IMR-90 (cell line): ENCODE data around the gene MYO9B. TPM values are rescaled to one million over a fixed set of nuclear protein-coding genes. Genes with fewer than 3 reads are reported as not detected.

Experiments
- ATAC-seq: fragments of 200-7000 bp; cut with Tn5 transposase; 2 replicates; pipeline ENCODE4 v1.9.1; 2020; ENCODE audit warnings: low read depth, mild to moderate bottlenecking, moderate library complexity
- BruUV-seq: library from RNA; stranded (reverse); fragments of 400-500 nt; replicated peaks from 2 replicates; lab custom pipeline; 2021; lab: Mats Ljungman, UMichigan
- CTCF ChIA-PET: fragments of 300-600 bp; formaldehyde crosslinking; extraction: SDS; loops from one replicate; lab custom pipeline; 2021; ENCODE audit warnings: antibody characterized with exemption; lab: Yijun Ruan, JAX
- POLR2A ChIA-PET: fragments of 300-600 bp; sonication (Branson Sonifier 250); formaldehyde crosslinking; loops from one replicate; lab custom pipeline; 2022; ENCODE audit warnings: antibody characterized with exemption; ENCODE audit not compliant: unreplicated experiment; lab: Charles Lee
- DNase-seq: peaks from one replicate; pipeline ENCODE4 v3.0.0; 2013
- H2AFZ ChIP-seq: replicated peaks from 2 replicates; pipeline ENCODE3; 2013; ENCODE audit warnings: low read length, mild to moderate bottlenecking; ENCODE audit not compliant: poor library complexity
- H2AK5ac ChIP-seq: 2 replicates; pipeline ENCODE4 v1.6.1; 2013; ENCODE audit warnings: low read depth, low read length, inconsistent platforms
- H2AK9ac ChIP-seq: replicated peaks from 2 replicates; pipeline ENCODE3; 2013; ENCODE audit warnings: mild to moderate bottlenecking, low read depth, low read length, moderate library complexity; ENCODE audit not compliant: poor library complexity
- H2BK120ac ChIP-seq: 2 replicates; pipeline ENCODE4 v1.6.1; 2013; ENCODE audit warnings: low read depth, low read length, inconsistent platforms
- H2BK15ac ChIP-seq: 3 replicates; pipeline ENCODE4 v1.6.1; 2013; ENCODE audit warnings: low read depth, low read length, inconsistent platforms
- H2BK20ac ChIP-seq: 2 replicates; pipeline ENCODE4 v1.6.1; 2013; ENCODE audit warnings: low read depth, mild to moderate bottlenecking, inconsistent platforms, low read length, moderate library complexity
- H2BK5ac ChIP-seq: 2 replicates; pipeline ENCODE4 v1.6.1; 2013; ENCODE audit warnings: mild to moderate bottlenecking, low read depth, low read length, inconsistent platforms; ENCODE audit not compliant: poor library complexity, severe bottlenecking
- H3K14ac ChIP-seq: replicated peaks from 2 replicates; pipeline ENCODE4 v1.6.1; 2013; ENCODE audit warnings: low read depth, low read length, inconsistent platforms
- H3K18ac ChIP-seq: 2 replicates; pipeline ENCODE4 v1.6.1; 2013; ENCODE audit warnings: low read depth, low read length, control low read depth
- H3K23ac ChIP-seq: 2 replicates; pipeline ENCODE4 v1.6.1; 2013; ENCODE audit warnings: low read depth, low read length, inconsistent platforms
- H3K27ac ChIP-seq: 2 replicates; pipeline ENCODE4 v1.5.1; 2013; ENCODE audit warnings: mild to moderate bottlenecking, control low read depth, low read length; ENCODE audit not compliant: insufficient read depth
- H3K27me3 ChIP-seq: 2 replicates; pipeline ENCODE4 v1.6.1; 2013; ENCODE audit warnings: low read length; ENCODE audit not compliant: control insufficient read depth, insufficient read depth
- H3K36me3 ChIP-seq: 2 replicates; pipeline ENCODE4 v1.6.1; 2013; ENCODE audit warnings: low read length, mixed read lengths; ENCODE audit not compliant: control insufficient read depth, insufficient read depth
- H3K4ac ChIP-seq: 2 replicates; pipeline ENCODE4 v1.6.1; 2013; ENCODE audit warnings: low read depth, low read length, inconsistent platforms
- H3K4me1 ChIP-seq: 2 replicates; pipeline ENCODE4 v1.6.1; 2013; ENCODE audit warnings: low read length, mixed read lengths; ENCODE audit not compliant: control insufficient read depth, insufficient read depth
- H3K4me2 ChIP-seq: 2 replicates; pipeline ENCODE4 v1.6.1; 2013; ENCODE audit warnings: low read depth, mild to moderate bottlenecking, control low read depth, low read length, moderate library complexity
- H3K4me3 ChIP-seq: 2 replicates; pipeline ENCODE4 v1.5.1; 2013; ENCODE audit warnings: low read depth, mild to moderate bottlenecking, control low read depth, low read length, moderate library complexity; ENCODE audit not compliant: insufficient read depth
- H3K56ac ChIP-seq: 2 replicates; pipeline ENCODE4 v1.6.1; 2013; ENCODE audit warnings: low read length, inconsistent platforms; ENCODE audit not compliant: insufficient read depth; ENCODE audit errors: extremely low read depth
- H3K79me1 ChIP-seq, 2 experiments: 2 replicates each; pipeline ENCODE4 v1.6.1; 2013; ENCODE audit warnings: low read length in 2 of 2, inconsistent platforms in 1 of 2, low read depth in 1 of 2
- H3K9ac ChIP-seq: 2 replicates; pipeline ENCODE4 v1.6.1; 2013; ENCODE audit warnings: low read depth, low read length, control low read depth
- H3K9me1 ChIP-seq: 2 replicates; pipeline ENCODE4 v1.6.1; 2013; ENCODE audit warnings: low read length, inconsistent platforms; ENCODE audit not compliant: insufficient read depth
- H3K9me3 ChIP-seq: 2 replicates; pipeline ENCODE4 v1.6.1; 2013; ENCODE audit warnings: low read length; ENCODE audit not compliant: control insufficient read depth, insufficient read depth
- H4K20me1 ChIP-seq: 2 replicates; pipeline ENCODE4 v1.6.1; 2013; ENCODE audit warnings: low read length, inconsistent platforms; ENCODE audit not compliant: insufficient read depth
- H4K5ac ChIP-seq: 2 replicates; pipeline ENCODE4 v1.6.1; 2013; ENCODE audit warnings: mild to moderate bottlenecking, low read depth, low read length, control low read depth
- H4K8ac ChIP-seq, 2 experiments: 2 replicates each; pipeline ENCODE4 v1.6.1; 2013; ENCODE audit warnings: low read depth in 2 of 2, low read length in 2 of 2, control low read depth in 1 of 2, inconsistent platforms in 1 of 2
- H4K91ac ChIP-seq: 2 replicates; pipeline ENCODE4 v1.6.1; 2013; ENCODE audit warnings: low read depth, low read length, inconsistent platforms; ENCODE audit not compliant: insufficient read depth
- BHLHE40 ChIP-seq: fragments of 150-350 bp; IDR thresholded peaks from 2 replicates; pipeline ENCODE4 v1.6.1; 2016; ENCODE audit warnings: mild to moderate bottlenecking, low read depth, low read length
- CEBPB ChIP-seq: IDR thresholded peaks from 2 replicates; pipeline ENCODE4 v1.6.1; 2012; ENCODE audit warnings: low read depth, low read length, improper control_type of control experiment
- CHD1 ChIP-seq: IDR thresholded peaks from 2 replicates; pipeline ENCODE4 v1.6.1; 2012; ENCODE audit warnings: low read depth, low read length, improper control_type of control experiment
- ELK1 ChIP-seq: fragments of 150-350 bp; IDR thresholded peaks from 2 replicates; pipeline ENCODE4 v1.6.1; 2016; ENCODE audit warnings: low read depth, mild to moderate bottlenecking, low read length, moderate library complexity, borderline replicate concordance
- FOS ChIP-seq: fragments of 150-350 bp; IDR thresholded peaks from 2 replicates; pipeline ENCODE4 v1.6.1; 2016; ENCODE audit warnings: low read depth, low read length
- MAFK ChIP-seq: IDR thresholded peaks from 2 replicates; pipeline ENCODE4 v1.6.1; 2012; ENCODE audit warnings: low read depth, low read length, improper control_type of control experiment
- MAZ ChIP-seq: IDR thresholded peaks from 2 replicates; pipeline ENCODE4 v1.6.1; 2012; ENCODE audit warnings: low read depth, mild to moderate bottlenecking, low read length, improper control_type of control experiment, moderate library complexity, borderline replicate concordance
- NFE2L2 ChIP-seq: fragments of 150-350 bp; IDR thresholded peaks from 2 replicates; pipeline ENCODE4 v1.6.1; 2016; ENCODE audit warnings: low read depth, mild to moderate bottlenecking, low read length
- POLR2A ChIP-seq: IDR thresholded peaks from 2 replicates; pipeline ENCODE4 v1.6.1; 2012; ENCODE audit warnings: mild to moderate bottlenecking, low read depth, low read length
- RAD21 ChIP-seq: IDR thresholded peaks from 2 replicates; pipeline ENCODE4 v1.6.1; 2012; ENCODE audit warnings: low read length, improper control_type of control experiment
- RCOR1 ChIP-seq: IDR thresholded peaks from 2 replicates; pipeline ENCODE4 v1.6.1; 2012; ENCODE audit warnings: mild to moderate bottlenecking, low read length, improper control_type of control experiment; ENCODE audit not compliant: insufficient replicate concordance
- RFX5 ChIP-seq: IDR thresholded peaks from 2 replicates; pipeline ENCODE4 v1.8.0; 2012; ENCODE audit warnings: low read depth, mild to moderate bottlenecking, low read length, moderate library complexity
- SMC3 ChIP-seq: fragments of 150-350 bp; IDR thresholded peaks from 2 replicates; pipeline ENCODE4 v1.6.1; 2016; ENCODE audit warnings: low read depth, mild to moderate bottlenecking, antibody characterized with exemption, low read length, moderate library complexity
- WGBS, 2 experiments: methylation state at CpG; one replicate each; pipeline versions ENCODE4 v1.1.5 to v1.1.7; 2013; ENCODE audit warnings: missing lambda C conversion rate in 2 of 2; ENCODE audit not compliant: insufficient read length in 1 of 2; ENCODE audit errors: extremely low coverage in 2 of 2; 5-methylcytosine and 5-hydroxymethylcytosine counted together
- dilution Hi-C: fragments of 300-500 bp; cut with HindIII; formaldehyde crosslinking; loops from one replicate; pipeline ENCODE4 v1.14.3; 2018; ENCODE audit warnings: low sequenced_read_pairs; ENCODE audit not compliant: unreplicated experiment
- in situ Hi-C: fragments of 300-500 bp; cut with MboI; formaldehyde crosslinking; loops from 3 replicates; pipeline ENCODE4 v1.14.3; 2019; ENCODE audit warnings: low sequenced_read_pairs, inconsistent platforms, mixed read lengths
- intact Hi-C: fragments of 100-400 bp; cut with micrococcal nuclease; formaldehyde crosslinking; loops from 2 replicates; pipeline ENCODE4 v1.10.0; 2022
- polyA plus RNA-seq, 3 experiments: library from polyadenylated mRNA; depleted of rRNA; stranded (reverse); fragments of >200 nt; gene quantifications; 2 replicates each; pipeline ENCODE4 v1.2.3, GENCODE V29; 2012; ENCODE audit warnings: low replicate concordance in 1 of 3
- total RNA-seq: library from RNA; depleted of rRNA; stranded (reverse); fragments of >200 nt; gene quantifications from 2 replicates; pipeline ENCODE4 v1.2.3, GENCODE V29; 2012
- TF ChIP-seq, protein P1 (sequence below): fragments of 150-350 bp; IDR thresholded peaks from 2 replicates; pipeline ENCODE4 v1.6.1; 2017; ENCODE audit warnings: mild to moderate bottlenecking, antibody characterized with exemption, low read length, low read depth

MYO9B gene
- total and polyA plus RNA-seq, 2 of the 4 experiments (the other 2 are of a cell fraction): 61.8 to 77.8 TPM

- Histone ChIP-seq H3K79me1 (peaks cover 3 to 18% of the 10 kb centered on the region in 2 experiments; a peak in 3 of 4 replicates), H4K91ac (no peak overlapping the region), H3K4me3 (no peak overlapping the region), H3K36me3 (peaks cover 75% of the 10 kb centered on the region), H2AK5ac (no peak overlapping the region), H3K9ac (no peak overlapping the region), H3K23ac (no peak overlapping the region), H2BK20ac (no peak overlapping the region), H4K5ac (no peak overlapping the region), H3K4ac (no peak overlapping the region), H3K56ac (no peak overlapping the region), H2BK120ac (no peak overlapping the region), H3K4me1 (no peaks in the 10 kb centered on the region), H3K14ac (no peak overlapping the region), H2BK15ac (no peak overlapping the region), H3K27me3 (no peaks in the 10 kb centered on the region), H4K20me1 (no peaks in the 10 kb centered on the region), H3K9me3 (no peaks in the 10 kb centered on the region), H3K9me1 (no peaks in the 10 kb centered on the region; the same call in 1 of the 2 replicates), H3K27ac (no peak overlapping the region), H3K18ac (no peak overlapping the region), H2AFZ (no peak overlapping the region), H2AK9ac (no peak overlapping the region), H3K4me2 (no peak overlapping the region), H2BK5ac (no peak overlapping the region), H4K8ac (no peak overlapping the region)
- TF ChIP-seq CHD1 (no peak), RAD21 (no peak), SMC3 (no peak), NFE2L2 (no peak), RFX5 (no peak), CEBPB (no peak), BHLHE40 (no peak), POLR2A (no peak), ELK1 (no peak), FOS (no peak), RCOR1 (no peak), MAFK (no peak), MAZ (no peak)
- TF ChIP-seq, protein P1, sequence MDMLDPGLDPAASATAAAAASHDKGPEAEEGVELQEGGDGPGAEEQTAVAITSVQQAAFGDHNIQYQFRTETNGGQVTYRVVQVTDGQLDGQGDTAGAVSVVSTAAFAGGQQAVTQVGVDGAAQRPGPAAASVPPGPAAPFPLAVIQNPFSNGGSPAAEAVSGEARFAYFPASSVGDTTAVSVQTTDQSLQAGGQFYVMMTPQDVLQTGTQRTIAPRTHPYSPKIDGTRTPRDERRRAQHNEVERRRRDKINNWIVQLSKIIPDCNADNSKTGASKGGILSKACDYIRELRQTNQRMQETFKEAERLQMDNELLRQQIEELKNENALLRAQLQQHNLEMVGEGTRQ: no peak
- 99% methylated on average over 19 of the region's 26 CpGs; no CpG with 5 or more reads in 1 of the 2 experiments for WGBS, 2 experiments
- in situ Hi-C loops: no loop called here
- DNase-seq: no peak
- intact Hi-C loops: no loop called here
- ChIA-PET POLR2A (no interaction called here), CTCF (no interaction called here)
- BruUV-seq: no TSS peak
- dilution Hi-C loops: no loop called here
- ATAC-seq: no peak
Measured at GRCh38 chr19:17192751-17193150, 117.2 kb downstream of the MYO9B start.
